AG04449 (cell line): ENCODE results near the gene ANGPTL3.
"Not testable (repeated sequence)": the region's sequence is repeated elsewhere in the genome, so short reads cannot be mapped to it uniquely, and the experiment has no call there.

ENCODE experiments used
- CTCF ChIA-PET: fragments of 350-600 bp; formaldehyde crosslinking; extraction: SDS; loops from one replicate; lab custom pipeline; 2021; ENCODE audit warnings: antibody characterized with exemption; lab: Yijun Ruan, JAX
- POLR2A ChIA-PET: fragments of 400-600, 350-600 bp; formaldehyde crosslinking; extraction: SDS; loops from one replicate; lab custom pipeline; 2020; ENCODE audit warnings: antibody characterized with exemption, inconsistent platforms; lab: Yijun Ruan, JAX
- DNase-seq: peaks from one replicate; pipeline ENCODE4 v3.0.0-alpha.2; 2010; ENCODE audit warnings: low read depth, low spot score
- H3K4me3 ChIP-seq: 2 replicates; pipeline ENCODE4 v1.5.1; 2011; ENCODE audit warnings: low read depth, mild to moderate bottlenecking, control low read depth, low read length
- TF ChIP-seq, protein P1 (sequence below): IDR thresholded peaks from one replicate; pipeline ENCODE4 v1.5.1; 2011; ENCODE audit warnings: mild to moderate bottlenecking, moderate library complexity, low read length, control low read depth, inconsistent platforms; ENCODE audit not compliant: insufficient read depth; ENCODE audit errors: missing control alignments

The ANGPTL3 gene, protein sequence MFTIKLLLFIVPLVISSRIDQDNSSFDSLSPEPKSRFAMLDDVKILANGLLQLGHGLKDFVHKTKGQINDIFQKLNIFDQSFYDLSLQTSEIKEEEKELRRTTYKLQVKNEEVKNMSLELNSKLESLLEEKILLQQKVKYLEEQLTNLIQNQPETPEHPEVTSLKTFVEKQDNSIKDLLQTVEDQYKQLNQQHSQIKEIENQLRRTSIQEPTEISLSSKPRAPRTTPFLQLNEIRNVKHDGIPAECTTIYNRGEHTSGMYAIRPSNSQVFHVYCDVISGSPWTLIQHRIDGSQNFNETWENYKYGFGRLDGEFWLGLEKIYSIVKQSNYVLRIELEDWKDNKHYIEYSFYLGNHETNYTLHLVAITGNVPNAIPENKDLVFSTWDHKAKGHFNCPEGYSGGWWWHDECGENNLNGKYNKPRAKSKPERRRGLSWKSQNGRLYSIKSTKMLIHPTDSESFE

DNA sequence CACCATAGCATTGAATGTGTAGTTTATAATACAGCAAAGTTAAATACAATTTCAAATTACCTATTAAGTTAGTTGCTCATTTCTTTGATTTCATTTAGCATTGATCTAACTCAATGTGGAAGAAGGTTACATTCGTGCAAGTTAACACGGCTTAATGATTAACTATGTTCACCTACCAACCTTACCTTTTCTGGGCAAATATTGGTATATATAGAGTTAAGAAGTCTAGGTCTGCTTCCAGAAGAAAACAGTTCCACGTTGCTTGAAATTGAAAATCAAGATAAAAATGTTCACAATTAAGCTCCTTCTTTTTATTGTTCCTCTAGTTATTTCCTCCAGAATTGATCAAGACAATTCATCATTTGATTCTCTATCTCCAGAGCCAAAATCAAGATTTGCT lies at the start of gene ANGPTL3:
Gene ANGPTL3 (plus strand): TSS at position 240 of the 400 bp plus-strand sequence. CDS start 47 bp downstream, at position 287.
- H3K4me3 ChIP-seq = no peak within 1 kb of the TSS
- ChIA-PET CTCF (interaction anchor here (1.0 kb wide), 1 partner anchor 64 kb away, joined by 4 read pairs; no protein-coding TSS in a partner anchor), POLR2A (no interaction called here)
- no peak for DNase-seq
- TF ChIP-seq, protein P1, sequence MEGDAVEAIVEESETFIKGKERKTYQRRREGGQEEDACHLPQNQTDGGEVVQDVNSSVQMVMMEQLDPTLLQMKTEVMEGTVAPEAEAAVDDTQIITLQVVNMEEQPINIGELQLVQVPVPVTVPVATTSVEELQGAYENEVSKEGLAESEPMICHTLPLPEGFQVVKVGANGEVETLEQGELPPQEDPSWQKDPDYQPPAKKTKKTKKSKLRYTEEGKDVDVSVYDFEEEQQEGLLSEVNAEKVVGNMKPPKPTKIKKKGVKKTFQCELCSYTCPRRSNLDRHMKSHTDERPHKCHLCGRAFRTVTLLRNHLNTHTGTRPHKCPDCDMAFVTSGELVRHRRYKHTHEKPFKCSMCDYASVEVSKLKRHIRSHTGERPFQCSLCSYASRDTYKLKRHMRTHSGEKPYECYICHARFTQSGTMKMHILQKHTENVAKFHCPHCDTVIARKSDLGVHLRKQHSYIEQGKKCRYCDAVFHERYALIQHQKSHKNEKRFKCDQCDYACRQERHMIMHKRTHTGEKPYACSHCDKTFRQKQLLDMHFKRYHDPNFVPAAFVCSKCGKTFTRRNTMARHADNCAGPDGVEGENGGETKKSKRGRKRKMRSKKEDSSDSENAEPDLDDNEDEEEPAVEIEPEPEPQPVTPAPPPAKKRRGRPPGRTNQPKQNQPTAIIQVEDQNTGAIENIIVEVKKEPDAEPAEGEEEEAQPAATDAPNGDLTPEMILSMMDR = no peak

- CTCF ChIA-PET = interaction anchor here (1.1 to 1.6 kb wide), 2 partner anchors 31 to 185 kb away, joined by 3 to 5 read pairs; no protein-coding TSS in a partner anchor
- no peak for DNase-seq
- H3K4me3 ChIP-seq = no peak overlapping the region
- TF ChIP-seq, protein P1 = no peak
- POLR2A ChIA-PET = no interaction called here
Observed at GRCh38 chr1:62561306-62561705, 36.0 kb upstream of the ANGPTL3 start.

DNA sequence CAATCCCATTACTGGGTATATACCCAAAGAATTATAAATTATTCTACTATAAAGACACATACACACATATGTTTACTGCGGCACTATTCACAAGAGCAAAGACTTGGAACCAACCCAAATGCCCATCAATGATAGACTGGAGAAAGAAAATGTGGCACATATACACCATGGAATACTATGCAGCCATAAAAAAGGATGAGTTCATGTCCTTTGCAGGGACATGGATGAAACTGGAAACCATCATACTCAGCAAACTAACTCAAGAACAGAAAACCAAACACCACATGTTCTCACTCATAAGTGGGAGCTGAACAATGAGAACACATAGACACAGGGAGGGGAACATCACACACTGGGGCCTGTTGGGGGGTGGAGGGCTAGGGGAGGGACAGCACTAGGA lies 30.1 kb upstream of the ANGPTL3 start:
- POLR2A ChIA-PET, CTCF ChIA-PET, DNase-seq, H3K4me3 ChIP-seq: not testable (repeated sequence)

DNA sequence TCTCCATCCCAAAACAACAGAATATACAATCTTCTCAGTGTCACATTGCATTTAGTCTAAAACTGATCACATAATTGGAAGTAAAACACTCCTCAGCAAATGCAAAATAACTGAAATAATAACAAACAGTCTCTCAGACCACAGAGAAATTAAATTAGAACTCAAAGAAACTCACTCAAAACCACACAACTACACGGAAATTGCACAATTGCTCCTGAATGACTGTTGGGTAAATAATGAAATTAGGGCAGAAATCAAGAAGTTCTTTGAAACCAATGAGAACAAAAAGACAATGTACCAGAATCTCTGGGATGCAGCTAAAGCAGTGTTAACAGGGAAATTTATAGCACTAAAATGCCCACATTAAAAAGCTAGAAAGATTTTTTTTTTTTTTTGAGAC lies 29.4 kb upstream of the ANGPTL3 start:
- CTCF ChIA-PET = interaction anchor here (1.1 kb wide), 1 partner anchor 11 kb away, joined by 3 read pairs; no protein-coding TSS in a partner anchor
- DNase-seq, POLR2A ChIA-PET, H3K4me3 ChIP-seq: not testable (repeated sequence)

GRCh38 chr1:62571517-62571916 lies 25.8 kb upstream of the ANGPTL3 start:
- DNase-seq, POLR2A ChIA-PET, H3K4me3 ChIP-seq: not testable (repeated sequence)
- CTCF ChIA-PET = interaction anchor here (0.8 kb wide), 1 partner anchor 12 kb away, joined by 4 read pairs; no protein-coding TSS in a partner anchor

DNA sequence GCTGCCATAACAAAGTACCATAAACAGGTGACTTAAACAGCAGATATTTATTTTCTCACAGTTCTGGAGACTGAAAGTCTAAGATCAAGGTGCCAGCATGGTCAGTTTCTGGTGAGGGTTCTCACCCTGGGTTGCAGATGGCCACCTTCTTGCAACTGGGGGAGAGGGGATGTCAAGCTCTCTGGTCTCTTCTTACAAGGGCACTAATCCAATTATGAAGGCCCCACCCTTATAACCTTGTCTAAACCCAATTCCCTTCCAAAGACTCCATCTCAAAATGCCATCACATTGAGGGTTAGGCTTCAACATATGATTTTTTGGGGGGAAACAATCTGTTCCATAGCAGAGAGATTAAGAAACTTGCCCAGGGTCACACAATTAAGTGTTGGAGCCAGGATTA lies 24.8 kb upstream of the ANGPTL3 start:
- TF ChIP-seq, protein P1 = no peak
- DNase-seq = no peak
- POLR2A ChIA-PET = no interaction called here
- H3K4me3 ChIP-seq = no peak overlapping the region
- CTCF ChIA-PET = no interaction called here

DNA sequence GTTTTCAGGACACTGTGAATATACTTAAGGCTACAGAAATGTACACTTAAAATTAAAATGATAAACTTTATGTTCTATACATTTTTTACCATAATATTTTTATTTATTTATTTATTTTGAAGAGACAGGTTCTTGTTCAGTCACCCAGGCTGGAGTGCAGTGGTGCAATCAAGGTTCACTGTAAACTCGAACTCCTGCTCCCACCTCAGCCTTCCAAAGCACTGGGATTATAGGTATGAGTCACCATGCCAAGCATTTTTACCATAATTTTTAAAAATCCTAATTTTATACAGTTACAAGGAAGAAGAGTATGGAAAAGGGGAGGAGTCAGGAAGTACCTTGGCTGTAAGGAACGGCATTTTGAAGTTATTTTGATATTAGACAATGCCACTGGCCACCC lies 23.6 kb upstream of the ANGPTL3 start:
- CTCF ChIA-PET = no interaction called here
- no peak for DNase-seq
- no peak overlapping the region for H3K4me3 ChIP-seq
- TF ChIP-seq, protein P1 = no peak
- POLR2A ChIA-PET = no interaction called here
